Endothelial cell of umbilical vein (primary cell): Measurements from ENCODE around the gene FAM210A.
A peak's percentile ranks its signal among the peaks of the same experiment; 100 is the strongest.

Experiments used
- CTCF ChIP-seq, 2 donors: IDR thresholded peaks; 1 replicate in 1 of 2; 2 replicates in 1 of 2; pipeline ENCODE4 v1.5.1; 2011; ENCODE audit warnings: low read length in 2 of 2, mild to moderate bottlenecking in 2 of 2, moderate library complexity in 2 of 2, control low read depth in 1 of 2, inconsistent platforms in 1 of 2, low read depth in 1 of 2; ENCODE audit not compliant: insufficient read depth in 1 of 2; ENCODE audit errors: extremely low read depth in 1 of 2
- GATA2 ChIP-seq: IDR thresholded peaks from 2 replicates; pipeline ENCODE4 v1.7.0; 2011; ENCODE audit warnings: low read depth, mild to moderate bottlenecking, moderate library complexity, mixed read lengths, low read length; ENCODE audit not compliant: insufficient read length, insufficient read depth
- POLR2AphosphoS5 ChIP-seq: IDR thresholded peaks from 2 replicates; pipeline ENCODE4 v1.6.1; 2012; ENCODE audit warnings: low read depth, mild to moderate bottlenecking, control low read depth, low read length, moderate library complexity; ENCODE audit not compliant: insufficient read depth

DNA sequence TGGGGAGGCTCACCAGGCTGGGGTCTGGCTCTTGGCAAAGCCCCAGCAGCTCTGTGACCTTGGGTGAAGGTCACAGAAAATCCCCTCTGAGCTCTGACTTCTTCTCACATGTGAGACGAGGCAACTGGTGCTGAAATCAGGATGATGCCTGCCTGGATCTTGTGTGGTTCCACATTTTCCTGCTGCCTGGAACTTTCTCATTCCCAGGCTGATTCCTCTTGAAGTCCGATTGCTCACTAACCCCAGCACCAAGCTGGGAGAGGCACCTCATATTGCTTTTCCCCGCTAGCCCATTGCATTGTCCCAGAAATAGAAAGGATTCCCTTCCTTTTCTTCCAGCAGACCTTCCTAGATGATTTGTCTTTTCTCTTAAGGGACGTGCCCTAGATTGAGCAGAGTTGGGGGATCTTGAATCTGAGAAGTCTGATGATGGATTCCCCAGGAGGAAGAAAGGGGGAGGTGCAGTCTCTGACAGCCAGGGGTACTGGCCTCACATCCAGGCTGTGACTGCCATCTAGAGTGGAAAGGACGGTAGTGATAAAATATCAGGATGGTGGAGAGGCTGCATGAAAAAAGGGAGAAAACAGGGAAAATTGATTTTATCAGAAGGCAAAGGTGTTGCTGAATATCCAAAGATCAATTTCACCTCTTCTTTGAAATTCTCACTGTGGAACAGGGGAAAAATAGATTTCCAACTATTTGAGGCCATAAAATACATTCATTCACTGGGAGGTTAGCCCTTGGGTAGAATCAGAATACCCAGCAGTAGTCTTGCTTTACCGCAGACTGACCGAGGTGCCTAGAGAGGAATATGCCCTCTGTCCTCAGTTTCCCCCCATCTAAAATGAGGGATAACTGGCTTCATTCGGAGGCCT is 96.3 kb downstream of the FAM210A start:
- TF ChIP-seq CTCF (IDR thresholded peaks at IDR 0.05; ENCODE audit: extremely low read depth in 1 of 2, insufficient read depth in 1 of 2, low read depth in 1 of 2, low read length in 2 of 2) (peak; percentile 63 to 68), GATA2 (no peak), POLR2AphosphoS5 (no peak)
